Prostate gland (tissue), 2 donors: ENCODE data around the gene RGS7.

Experiments used
- CTCF ChIP-seq, 4 experiments: fragments of 200-600 bp in 2 of 4; fragments of 450-650 bp in 2 of 4; sonication (generic) in 2 of 4; IDR thresholded peaks; 1 replicate in 3 of 4; 2 replicates in 1 of 4; pipeline ENCODE4 v1.5.1; 2016 to 2019; ENCODE audit warnings: antibody characterized with exemption in 4 of 4, mild to moderate bottlenecking in 2 of 4, moderate library complexity in 2 of 4
- POLR2A ChIP-seq: fragments of 450-650 bp; IDR thresholded peaks from one replicate; pipeline ENCODE4 v1.6.1; 2016; ENCODE audit warnings: antibody characterized with exemption, mild to moderate bottlenecking

GRCh38 chr1:241157435-241157834, 199.6 kb downstream of the RGS7 start:
- TF ChIP-seq CTCF (IDR thresholded peaks at IDR 0.05) (no peak), POLR2A (no peak)
